ENCODE data around the gene FRAS1. TPM values are rescaled to one million over a fixed set of nuclear protein-coding genes. Genes with fewer than 3 reads are reported as not detected.

Gene FRAS1
- total RNA-seq, 1 experiment from 2014 or later = 0.23 TPM

DNA sequence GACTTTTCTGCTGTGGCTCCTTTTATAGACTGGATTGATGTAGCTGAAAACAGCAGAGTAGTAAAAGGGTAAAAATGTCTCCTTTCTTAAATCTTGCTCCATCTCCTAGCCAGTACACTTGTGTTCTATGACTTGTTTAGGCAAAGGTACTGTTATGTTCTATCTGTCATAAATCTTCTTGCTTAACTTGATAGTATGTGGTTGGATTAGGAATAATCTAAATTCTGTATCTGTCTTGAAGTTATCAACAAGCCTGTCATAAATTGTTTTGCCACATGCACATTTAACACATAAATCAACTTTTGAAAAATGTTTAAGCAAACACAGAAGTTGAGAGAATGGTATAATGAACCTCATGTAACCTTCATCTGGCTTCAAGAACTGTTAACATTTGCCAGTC, 157.0 kb downstream of the FRAS1 start:
- TF ChIP-seq, protein P1, sequence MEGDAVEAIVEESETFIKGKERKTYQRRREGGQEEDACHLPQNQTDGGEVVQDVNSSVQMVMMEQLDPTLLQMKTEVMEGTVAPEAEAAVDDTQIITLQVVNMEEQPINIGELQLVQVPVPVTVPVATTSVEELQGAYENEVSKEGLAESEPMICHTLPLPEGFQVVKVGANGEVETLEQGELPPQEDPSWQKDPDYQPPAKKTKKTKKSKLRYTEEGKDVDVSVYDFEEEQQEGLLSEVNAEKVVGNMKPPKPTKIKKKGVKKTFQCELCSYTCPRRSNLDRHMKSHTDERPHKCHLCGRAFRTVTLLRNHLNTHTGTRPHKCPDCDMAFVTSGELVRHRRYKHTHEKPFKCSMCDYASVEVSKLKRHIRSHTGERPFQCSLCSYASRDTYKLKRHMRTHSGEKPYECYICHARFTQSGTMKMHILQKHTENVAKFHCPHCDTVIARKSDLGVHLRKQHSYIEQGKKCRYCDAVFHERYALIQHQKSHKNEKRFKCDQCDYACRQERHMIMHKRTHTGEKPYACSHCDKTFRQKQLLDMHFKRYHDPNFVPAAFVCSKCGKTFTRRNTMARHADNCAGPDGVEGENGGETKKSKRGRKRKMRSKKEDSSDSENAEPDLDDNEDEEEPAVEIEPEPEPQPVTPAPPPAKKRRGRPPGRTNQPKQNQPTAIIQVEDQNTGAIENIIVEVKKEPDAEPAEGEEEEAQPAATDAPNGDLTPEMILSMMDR (IDR thresholded peaks at IDR 0.05) = no peak
- TF ChIP-seq POLR2AphosphoS5 (IDR thresholded peaks at IDR 0.05; ENCODE audit: low read depth, low read length) (no peak), SIN3A (IDR thresholded peaks at IDR 0.05; ENCODE audit: borderline replicate concordance, insufficient read depth, low read depth, low read length) (no peak), REST (IDR thresholded peaks at IDR 0.05; ENCODE audit: insufficient read depth in 1 of 2, low read depth in 2 of 2, low read length in 1 of 2) (no peak), TCF7L2 (IDR thresholded peaks at IDR 0.05; ENCODE audit: low read depth, low read length) (no peak)
- DNase-seq (ENCODE audit: low read depth, low spot score) = no peak
- Histone ChIP-seq H3K36me3 (ENCODE audit: control insufficient read depth, insufficient read depth, low read length) (no peaks in the 10 kb centered on the region), H3K4me1 (ENCODE audit: control insufficient read depth, insufficient read depth, low read length) (no peaks in the 10 kb centered on the region), H3K9me3 (ENCODE audit: control insufficient read depth, insufficient read depth, low read depth, low read length) (no peaks in the 10 kb centered on the region), H3K27me3 (ENCODE audit: control insufficient read depth, insufficient read depth, low read length) (no peaks in the 10 kb centered on the region), H3K27ac (ENCODE audit: low read length) (no peak overlapping the region), H3K4me3 (ENCODE audit: low read depth in 2 of 2, low read length in 2 of 2) (no peak overlapping the region)
- in situ Hi-C loops (cut with HindIII; ENCODE audit: low pct_unique_long_range_greater_than_20kb, low sequenced_read_pairs) (no loop called here), intact Hi-C loops (cut with micrococcal nuclease; ENCODE audit: unreplicated experiment) (no loop called here)
- no peak for ATAC-seq
- ChIA-PET CTCF (no interaction called here), POLR2A (no interaction called here)
- BruUV-seq (replicated peaks) = no TSS peak

DNA sequence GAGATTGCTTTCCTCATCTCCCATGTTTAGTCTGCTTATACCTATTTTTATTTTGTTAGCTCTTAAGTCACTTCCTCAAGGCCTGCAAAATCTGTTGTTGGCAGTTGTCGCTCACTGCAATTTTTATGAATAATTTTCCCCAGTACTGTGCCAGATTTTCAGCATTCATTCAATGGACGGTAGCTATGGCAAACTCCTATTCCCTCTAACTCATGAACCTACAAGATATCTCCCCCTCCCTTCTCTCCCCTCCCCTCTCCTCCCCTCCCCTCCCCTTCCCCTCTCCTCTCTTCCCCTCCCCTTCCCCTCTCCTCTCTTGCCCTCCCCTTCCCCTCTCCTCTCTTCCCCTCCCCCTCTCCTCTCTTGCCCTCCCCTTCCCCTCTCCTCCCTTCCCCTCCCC, 160.4 kb downstream of the FRAS1 start:
- no peak for DNase-seq (ENCODE audit: low read depth, low spot score)
- H3K36me3 ChIP-seq (ENCODE audit: control insufficient read depth, insufficient read depth, low read length) = no peaks in the 10 kb centered on the region
- TF ChIP-seq, protein P1 (IDR thresholded peaks at IDR 0.05) = no peak
- no peak for TF ChIP-seq REST (IDR thresholded peaks at IDR 0.05; ENCODE audit: insufficient read depth in 1 of 2, low read depth in 2 of 2, low read length in 1 of 2)
- no peak for TF ChIP-seq SIN3A (IDR thresholded peaks at IDR 0.05; ENCODE audit: borderline replicate concordance, insufficient read depth, low read depth, low read length)
- TF ChIP-seq TCF7L2 (IDR thresholded peaks at IDR 0.05; ENCODE audit: low read depth, low read length) = no peak
- TF ChIP-seq POLR2AphosphoS5 (IDR thresholded peaks at IDR 0.05; ENCODE audit: low read depth, low read length) = no peak
- no peak for ATAC-seq
- no TSS peak for BruUV-seq (replicated peaks)
- no peak overlapping the region for H3K27ac ChIP-seq (ENCODE audit: low read length)
- no peak overlapping the region for H3K4me3 ChIP-seq (ENCODE audit: low read depth in 2 of 2, low read length in 2 of 2)
- ChIA-PET POLR2A (no interaction called here), CTCF (no interaction called here)
- intact Hi-C loops (cut with micrococcal nuclease; ENCODE audit: unreplicated experiment) = no loop called here
- H3K4me1 ChIP-seq (ENCODE audit: control insufficient read depth, insufficient read depth, low read length) = no peaks in the 10 kb centered on the region
- no peaks in the 10 kb centered on the region for H3K27me3 ChIP-seq (ENCODE audit: control insufficient read depth, insufficient read depth, low read length)
- in situ Hi-C loops (cut with HindIII; ENCODE audit: low pct_unique_long_range_greater_than_20kb, low sequenced_read_pairs) = no loop called here
- no peaks in the 10 kb centered on the region for H3K9me3 ChIP-seq (ENCODE audit: control insufficient read depth, insufficient read depth, low read depth, low read length)

Measured in Panc1 (cell line).